ENCODE measurements around the gene ATP6V0D1.

The ATP6V0D1 gene

DNA sequence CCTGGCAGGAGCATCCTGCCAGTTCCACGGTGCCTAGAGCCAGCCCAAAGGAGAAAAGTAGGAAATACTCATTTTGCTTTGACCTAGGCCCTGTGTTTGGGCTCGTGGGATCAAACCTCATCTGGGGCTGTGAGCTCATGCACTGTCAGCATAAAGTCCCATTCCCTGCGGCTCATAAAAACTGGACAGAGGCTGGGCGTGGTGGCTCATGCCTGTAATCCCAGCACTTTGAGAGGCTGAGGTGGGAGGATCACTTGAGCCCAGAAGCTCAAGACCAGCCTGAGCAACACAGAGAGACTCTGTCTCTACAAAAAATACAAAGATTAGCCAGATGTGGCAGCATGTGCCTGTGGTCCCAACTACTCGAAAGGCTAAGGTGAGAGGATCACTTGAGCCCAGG lies 17.9 kb downstream of the ATP6V0D1 start:
- no peak for DNase-seq (ENCODE audit: low spot score)

GRCh38 chr16:67462279-67462655 lies 18.7 kb downstream of the ATP6V0D1 start:
- DNase-seq (ENCODE audit: low spot score) = no peak

DNA sequence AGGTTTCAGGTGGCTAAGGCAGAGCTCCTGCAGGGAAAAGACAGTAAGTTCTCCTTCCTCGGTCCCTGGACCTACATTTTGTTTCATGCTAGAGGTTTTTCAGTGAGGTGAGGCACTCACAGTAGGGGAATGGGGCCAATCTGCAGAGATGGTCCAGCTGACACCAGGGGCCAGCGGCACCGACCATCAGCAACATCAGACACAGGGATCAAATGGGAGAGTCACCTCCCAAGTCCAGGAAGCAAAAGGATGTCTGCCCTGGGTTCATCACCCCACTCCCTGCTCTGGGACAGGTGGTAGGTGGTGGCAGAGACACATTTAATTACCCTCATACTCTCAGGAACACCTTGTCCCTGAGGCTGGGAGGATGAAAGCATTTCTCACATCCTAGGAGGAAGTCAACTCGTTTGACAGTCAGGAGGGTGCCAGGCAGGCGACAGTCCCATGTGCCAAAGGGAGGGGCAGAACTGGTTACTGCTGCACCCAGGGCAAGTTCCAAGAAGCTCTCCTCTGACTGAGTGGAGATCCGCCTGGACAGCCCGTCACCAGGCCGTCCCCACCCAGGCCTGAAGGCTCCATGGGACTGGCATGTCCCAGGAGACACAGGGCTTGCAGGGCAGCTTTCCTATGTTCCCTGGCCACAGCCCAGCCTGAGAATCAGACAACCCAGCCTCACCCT lies 19.2 kb downstream of the ATP6V0D1 start:
- DNase-seq (ENCODE audit: low spot score) = no peak

- no peak for DNase-seq (ENCODE audit: low spot score)
These were observed 20.0 kb downstream of the ATP6V0D1 start for GRCh38 chr16:67460961-67461360.

GRCh38 chr16:67460168-67460567 lies 20.8 kb downstream of the ATP6V0D1 start:
- no peak for DNase-seq (ENCODE audit: low spot score)

DNA sequence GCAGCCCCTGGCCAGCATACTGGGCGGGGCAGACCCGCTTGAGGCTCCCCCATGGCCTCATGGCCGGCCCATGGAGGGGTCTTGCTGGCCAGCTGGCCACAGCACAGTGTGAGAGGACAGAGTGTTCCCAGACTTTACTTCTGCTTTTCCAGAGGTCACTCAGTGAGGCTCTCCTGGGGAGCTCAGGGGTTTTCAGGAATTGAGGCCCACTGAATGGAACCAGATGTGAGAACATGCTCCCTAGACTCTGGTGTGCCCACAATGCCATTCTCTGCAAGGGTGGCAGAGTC lies 21.2 kb downstream of the ATP6V0D1 start:
- no peak for DNase-seq (ENCODE audit: low spot score)

- no peak for DNase-seq (ENCODE audit: low spot score)
These were observed 21.7 kb downstream of the ATP6V0D1 start for GRCh38 chr16:67459066-67459860.

DNA sequence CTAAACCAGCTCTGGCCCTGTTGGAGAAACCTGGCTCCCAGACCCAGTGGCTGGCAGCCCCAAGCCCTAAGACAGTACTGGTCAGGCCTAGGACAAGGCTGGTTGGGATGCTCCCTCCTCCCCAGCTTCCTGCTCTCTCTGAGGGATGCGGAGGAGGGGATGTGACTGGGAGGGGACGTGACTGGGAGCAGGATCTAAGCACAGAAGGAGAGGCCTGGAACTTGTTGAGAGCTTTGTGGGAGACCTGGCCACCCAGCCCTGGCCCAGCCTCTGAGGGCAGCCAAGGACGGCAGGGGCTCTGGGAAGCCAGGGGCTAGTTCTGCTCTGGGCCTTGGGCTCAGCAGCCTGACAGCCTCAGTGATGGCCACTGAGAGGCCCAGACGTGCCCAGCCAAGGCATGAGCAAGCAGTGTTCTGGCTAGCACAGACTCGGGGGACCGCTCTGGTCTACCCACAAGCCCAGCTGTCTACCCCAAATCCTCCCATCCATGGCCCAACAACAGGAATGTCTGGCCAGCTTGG lies 22.8 kb downstream of the ATP6V0D1 start:
- DNase-seq (ENCODE audit: low spot score) = no peak

- DNase-seq (ENCODE audit: low spot score) = no peak
These were observed 23.3 kb downstream of the ATP6V0D1 start for GRCh38 chr16:67457611-67458010.

GRCh38 chr16:67456391-67457081 lies 24.4 kb downstream of the ATP6V0D1 start:
- DNase-seq (ENCODE audit: low spot score) = no peak

DNA sequence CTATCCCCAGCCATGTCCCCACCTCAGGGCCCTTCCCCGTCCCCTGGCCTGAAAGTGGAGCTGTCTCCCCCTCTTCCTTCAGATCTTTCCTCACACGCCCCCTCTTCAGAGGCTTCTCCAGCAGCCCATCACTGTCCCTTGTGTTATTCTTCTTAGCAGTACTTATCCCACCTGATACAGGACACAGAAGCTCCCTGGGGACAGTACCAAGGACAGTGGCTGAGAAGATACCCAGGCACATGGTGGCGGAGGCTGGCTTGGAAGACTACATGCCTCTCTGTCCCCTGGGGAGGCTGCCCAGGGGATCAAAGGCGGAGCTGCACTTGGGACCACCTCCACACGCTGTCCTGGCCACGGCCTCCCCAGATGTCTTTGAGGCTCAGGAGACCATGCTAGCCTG lies 26.1 kb downstream of the ATP6V0D1 start:
- DNase-seq (ENCODE audit: low spot score) = no peak

GRCh38 chr16:67454104-67454503 lies 26.9 kb downstream of the ATP6V0D1 start:
- no peak for DNase-seq (ENCODE audit: low spot score)

GRCh38 chr16:67451704-67452435 lies 29.1 kb downstream of the ATP6V0D1 start:
- no peak for DNase-seq (ENCODE audit: low spot score)

DNA sequence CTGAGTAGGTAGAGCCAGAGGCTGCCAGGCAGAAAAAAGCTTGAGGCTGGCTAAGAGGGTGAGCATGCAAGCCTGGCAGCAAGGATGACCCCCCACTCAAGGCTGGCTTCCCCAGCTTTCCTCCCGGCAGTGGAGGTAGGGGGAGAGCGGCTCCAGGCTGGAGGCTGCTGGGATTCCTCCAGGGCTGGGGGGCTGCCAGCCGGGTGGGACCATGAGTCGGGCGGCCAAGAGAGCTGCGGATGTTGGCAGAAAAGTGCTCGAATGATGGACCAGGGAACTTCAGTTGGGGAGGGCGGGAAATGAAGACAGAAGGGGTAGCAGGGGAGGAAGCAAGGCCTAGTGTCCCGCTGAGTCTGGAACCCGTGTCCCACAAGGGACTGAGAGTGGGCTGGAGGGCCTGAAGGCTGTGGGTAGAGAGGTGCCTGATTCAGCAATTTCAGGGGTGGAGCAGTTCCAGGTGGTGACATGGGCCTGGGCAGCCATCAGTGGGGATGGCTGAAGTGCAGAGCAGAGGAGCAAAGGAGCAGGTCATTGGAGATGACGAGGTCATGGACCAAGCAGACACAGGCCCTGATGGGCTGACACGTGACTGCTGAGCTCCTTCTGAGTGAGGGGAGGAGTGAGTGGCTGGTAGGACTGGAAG lies 29.8 kb downstream of the ATP6V0D1 start:
- DNase-seq (ENCODE audit: low spot score) = no peak

- no peak for DNase-seq (ENCODE audit: low spot score)
These were observed 31.2 kb downstream of the ATP6V0D1 start for GRCh38 chr16:67449739-67450138.

DNA sequence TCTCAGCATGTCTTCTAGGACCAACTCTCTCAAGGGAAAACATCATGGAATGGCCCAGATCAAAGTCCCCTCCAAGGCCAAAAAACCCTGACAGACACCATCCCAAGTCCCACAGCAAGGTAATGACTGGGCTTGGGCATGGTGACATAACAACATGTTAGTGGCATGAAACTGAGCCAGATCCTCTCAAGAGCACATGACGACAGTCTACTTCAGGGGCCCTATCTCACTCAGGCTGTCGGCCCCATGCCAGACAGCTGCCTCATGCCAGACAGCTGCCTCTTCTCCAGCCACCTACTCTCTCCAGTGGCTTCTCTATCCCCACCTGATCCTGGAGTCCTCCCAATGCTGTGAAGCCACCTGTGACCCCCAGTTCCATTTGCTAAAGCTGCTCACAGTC lies 31.6 kb downstream of the ATP6V0D1 start:
- DNase-seq (ENCODE audit: low spot score) = no peak

DNA sequence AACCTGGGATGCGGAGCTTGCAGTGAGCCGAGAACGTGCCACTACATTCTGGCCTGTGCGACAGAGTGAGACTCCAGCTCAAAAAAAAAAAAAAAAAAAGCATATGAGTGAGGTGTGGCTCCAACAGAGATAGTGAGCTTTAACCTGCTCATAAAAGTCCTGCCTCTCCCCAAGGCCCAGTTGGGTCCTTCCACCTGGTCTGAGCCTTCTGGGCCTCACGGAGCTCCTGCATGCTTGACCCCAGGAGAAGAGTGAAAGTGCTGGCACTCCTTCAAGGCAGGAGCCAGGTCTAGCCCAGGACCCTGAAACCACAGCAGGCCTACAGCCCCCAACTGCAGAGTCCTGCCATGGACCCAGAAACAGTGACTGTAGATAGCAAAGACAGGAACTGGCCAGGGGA lies 32.4 kb downstream of the ATP6V0D1 start:
- DNase-seq (ENCODE audit: low spot score) = no peak

DNA sequence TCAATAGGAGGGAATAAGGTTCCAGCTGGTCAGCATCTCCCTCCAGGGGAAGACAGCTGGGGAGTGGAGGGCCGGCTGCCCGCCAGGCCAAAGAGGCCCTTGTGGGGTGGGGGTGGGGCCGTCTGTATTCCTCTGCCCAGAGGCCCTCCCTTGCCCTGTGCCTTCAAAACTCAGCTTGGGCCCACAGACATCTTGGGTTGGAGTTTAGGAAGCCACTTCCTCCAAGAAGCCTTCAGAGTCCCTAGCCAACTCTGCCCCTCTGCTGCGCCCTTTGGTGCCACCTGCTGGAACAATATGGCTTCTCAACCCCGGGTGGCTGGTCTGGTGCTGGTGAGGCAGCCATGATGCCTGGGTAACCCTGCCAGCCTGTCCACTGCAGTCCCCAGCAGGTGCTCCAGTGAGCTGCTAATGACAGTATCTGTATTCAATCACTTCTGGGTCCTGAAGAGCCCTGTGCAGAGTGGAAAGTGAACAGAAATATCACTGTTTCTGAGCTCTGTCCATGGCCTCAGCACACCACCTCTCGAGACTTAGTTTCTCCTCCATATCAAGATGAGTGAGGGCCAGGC lies 33.4 kb downstream of the ATP6V0D1 start:
- DNase-seq (ENCODE audit: low spot score) = peak; percentile 81

DNA sequence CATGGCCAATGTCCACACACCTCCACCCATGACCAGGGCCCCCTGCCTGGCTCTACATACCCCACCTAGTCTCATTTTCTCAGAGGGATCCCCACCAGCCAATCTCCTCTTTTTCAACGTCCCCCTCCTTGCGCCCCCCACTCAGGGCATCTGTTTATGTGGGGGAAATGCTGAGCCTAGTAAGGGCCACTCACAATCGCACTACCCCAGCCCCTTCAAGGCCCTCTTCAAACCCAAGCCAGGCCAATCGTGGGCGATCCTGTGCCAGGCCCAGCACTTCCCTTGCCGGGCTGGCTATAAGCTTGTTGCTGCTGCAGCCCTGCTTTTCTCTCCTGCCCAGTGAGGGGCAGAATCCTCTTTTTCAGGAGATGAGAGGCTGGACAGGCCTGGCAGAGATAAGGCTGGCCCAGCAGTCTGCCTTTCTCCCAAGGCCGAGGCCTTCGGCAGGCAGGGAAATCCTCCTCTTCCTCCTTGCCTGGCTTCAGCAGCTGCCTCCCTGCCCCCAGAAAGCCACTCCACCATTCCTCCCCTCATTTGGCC lies 33.9 kb downstream of the ATP6V0D1 start:
- DNase-seq (ENCODE audit: low spot score) = no peak

GRCh38 chr16:67445913-67446907 lies 34.7 kb downstream of the ATP6V0D1 start:
- DNase-seq (ENCODE audit: low spot score) = no peak
